ENCODE results near the gene SLC9A3. TPM values are rescaled to one million over a fixed set of nuclear protein-coding genes. Genes with fewer than 3 reads are reported as not detected.
A peak's percentile ranks its signal among the peaks of the same experiment; 100 is the strongest.

Gene SLC9A3
- total RNA-seq, 4 donors from 2014 or later: 1.7 to 5.0 (median 2.8) TPM

- Histone ChIP-seq H3K4me1 (peaks cover 19 to 45% (median 22%) of the 10 kb centered on the region in 4 donors), H3K27ac (replicated peaks in 1 of 4) (peak overlapping the region; percentile 80 to 87 (median 84)), H3K4me3 (peak overlapping the region; percentile 80 to 99 (median 91)), H3K27me3 (peaks cover 0 to 4% (median 0%) of the 10 kb centered on the region in 4 donors), H3K36me3 (peaks cover 13 to 30% (median 23%) of the 10 kb centered on the region in 4 donors), H3K9me3 (no peaks in the 10 kb centered on the region)
- 45% methylated on average over 23 of the region's 62 CpGs for WGBS
- DNase-seq (ENCODE audit: extremely low spot score): no peak
- intact Hi-C loops (cut with DNase I): loop anchor here (10.0 kb wide), 1 partner anchor 461 kb away; no protein-coding TSS in a partner anchor
- TF ChIP-seq, protein P1, sequence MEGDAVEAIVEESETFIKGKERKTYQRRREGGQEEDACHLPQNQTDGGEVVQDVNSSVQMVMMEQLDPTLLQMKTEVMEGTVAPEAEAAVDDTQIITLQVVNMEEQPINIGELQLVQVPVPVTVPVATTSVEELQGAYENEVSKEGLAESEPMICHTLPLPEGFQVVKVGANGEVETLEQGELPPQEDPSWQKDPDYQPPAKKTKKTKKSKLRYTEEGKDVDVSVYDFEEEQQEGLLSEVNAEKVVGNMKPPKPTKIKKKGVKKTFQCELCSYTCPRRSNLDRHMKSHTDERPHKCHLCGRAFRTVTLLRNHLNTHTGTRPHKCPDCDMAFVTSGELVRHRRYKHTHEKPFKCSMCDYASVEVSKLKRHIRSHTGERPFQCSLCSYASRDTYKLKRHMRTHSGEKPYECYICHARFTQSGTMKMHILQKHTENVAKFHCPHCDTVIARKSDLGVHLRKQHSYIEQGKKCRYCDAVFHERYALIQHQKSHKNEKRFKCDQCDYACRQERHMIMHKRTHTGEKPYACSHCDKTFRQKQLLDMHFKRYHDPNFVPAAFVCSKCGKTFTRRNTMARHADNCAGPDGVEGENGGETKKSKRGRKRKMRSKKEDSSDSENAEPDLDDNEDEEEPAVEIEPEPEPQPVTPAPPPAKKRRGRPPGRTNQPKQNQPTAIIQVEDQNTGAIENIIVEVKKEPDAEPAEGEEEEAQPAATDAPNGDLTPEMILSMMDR (IDR thresholded peaks at IDR 0.05): no peak
- TF ChIP-seq EP300 (IDR thresholded peaks at IDR 0.05) (no peak), POLR2A (IDR thresholded peaks at IDR 0.05; ENCODE audit: low read depth) (no peak), POLR2AphosphoS5 (IDR thresholded peaks at IDR 0.05) (no peak)
These were observed 80.8 kb downstream of the SLC9A3 start for GRCh38 chr5:443239-444151.

DNA sequence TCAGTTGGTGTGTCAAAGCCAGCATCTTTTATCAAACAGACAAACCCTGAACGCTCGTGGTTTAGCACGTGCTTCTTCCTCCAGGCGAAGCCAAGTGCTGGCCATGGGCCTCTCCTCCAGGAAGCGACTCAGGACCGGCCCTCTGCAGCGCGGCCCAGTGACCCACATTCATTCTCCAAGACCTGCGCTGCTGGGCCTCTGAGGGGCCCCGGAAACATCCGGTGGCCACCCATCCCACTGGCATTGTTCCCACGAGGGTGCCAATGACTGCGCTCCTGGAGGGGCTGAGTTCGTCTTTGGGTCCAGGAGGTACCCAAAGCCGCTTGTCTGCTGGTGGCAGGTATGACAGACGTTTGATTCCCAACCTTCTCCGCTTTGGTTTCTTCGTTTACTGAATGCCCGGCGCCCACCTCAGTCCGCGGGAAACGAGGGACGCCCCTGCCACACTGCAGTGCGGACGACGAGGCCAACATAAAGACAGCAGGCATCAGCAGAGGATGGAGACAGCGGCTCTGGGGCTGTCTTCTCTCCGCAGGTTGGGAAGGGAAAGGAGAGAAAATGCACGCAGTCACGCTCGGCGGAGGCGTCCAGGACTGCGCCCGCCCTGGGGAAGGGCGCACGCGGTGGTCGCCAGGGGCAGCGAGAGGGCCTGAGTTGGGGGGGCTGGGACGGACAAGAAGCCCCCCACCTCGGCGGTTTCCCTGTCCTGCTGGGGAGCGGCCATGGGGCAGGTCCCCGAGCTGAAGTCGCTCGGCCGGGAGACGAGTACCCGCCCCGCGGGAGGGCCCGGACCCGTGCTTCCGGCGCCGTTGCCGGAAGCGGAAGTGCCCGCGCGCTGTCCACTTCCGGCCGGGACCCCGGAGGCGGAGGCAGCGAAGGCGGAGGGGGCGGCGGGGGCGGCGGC is 81.7 kb downstream of the SLC9A3 start, which contains the start of gene EXOC3:
Gene EXOC3, plus strand, starts transcription at position 842 of the 904 bp plus-strand sequence. CDS start 3,030 bp downstream, outside the sequence.
- Histone ChIP-seq H3K36me3 (peaks cover 4 to 20% (median 14%) of the 10 kb centered on the region in 4 donors), H3K4me3 (peak within 1 kb of the TSS; percentile 80 to 99 (median 91)), H3K27me3 (peaks cover 0 to 8% (median 0%) of the 10 kb centered on the region in 4 donors), H3K27ac (replicated peaks in 1 of 4) (peak within 1 kb of the TSS; percentile 80 to 87 (median 84)), H3K9me3 (no peaks in the 10 kb centered on the region), H3K4me1 (peaks cover 19 to 42% (median 22%) of the 10 kb centered on the region in 4 donors)
- intact Hi-C loops (cut with DNase I): loop anchor here (10.0 kb wide), 1 partner anchor 462 kb away; no protein-coding TSS in a partner anchor
- DNase-seq (ENCODE audit: extremely low spot score): no peak
- WGBS: 9% methylated on average over 35 of the region's 73 CpGs
- TF ChIP-seq POLR2AphosphoS5 (IDR thresholded peaks at IDR 0.05) (peak; percentile 81 to 91), POLR2A (IDR thresholded peaks at IDR 0.05; ENCODE audit: low read depth) (peak; percentile 33)
- TF ChIP-seq, protein P1 (IDR thresholded peaks at IDR 0.05): no peak

DNA sequence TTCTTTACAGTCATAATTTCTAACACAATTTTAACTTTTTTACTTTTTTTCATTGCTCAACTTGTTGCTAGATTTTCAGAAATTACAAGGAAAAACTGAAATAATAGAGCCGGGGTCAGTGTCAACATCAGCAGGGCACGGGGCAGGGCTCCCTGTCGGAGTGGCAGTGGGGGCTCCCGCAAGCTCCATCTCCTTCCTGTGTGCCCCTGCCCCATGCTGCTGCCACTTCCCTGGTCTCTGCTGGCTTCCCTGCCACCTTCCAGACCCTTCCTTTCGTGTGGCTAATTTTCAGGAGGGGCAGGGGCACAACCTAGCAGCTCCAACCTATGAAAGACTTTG is 82.3 kb downstream of the SLC9A3 start:
- 94% methylated on average over 5 of the region's 5 CpGs for WGBS
- intact Hi-C loops (cut with DNase I): loop anchor here (10.0 kb wide), 1 partner anchor 463 kb away; no protein-coding TSS in a partner anchor
- H3K27me3 ChIP-seq: peaks cover 0 to 14% (median 0%) of the 10 kb centered on the region in 4 donors
- no peak for DNase-seq (ENCODE audit: extremely low spot score)
- peak overlapping the region in 1 of 4 donors; percentile 83 for H3K27ac ChIP-seq (replicated peaks in 1 of 4)
- H3K9me3 ChIP-seq: no peaks in the 10 kb centered on the region
- TF ChIP-seq POLR2A (IDR thresholded peaks at IDR 0.05; ENCODE audit: low read depth) (no peak), POLR2AphosphoS5 (IDR thresholded peaks at IDR 0.05) (no peak), EP300 (IDR thresholded peaks at IDR 0.05) (no peak)
- TF ChIP-seq, protein P1 (IDR thresholded peaks at IDR 0.05): no peak
- peaks cover 19 to 41% (median 22%) of the 10 kb centered on the region in 4 donors for H3K4me1 ChIP-seq
- H3K4me3 ChIP-seq: peak overlapping the region; percentile 80 to 99 (median 91)
- H3K36me3 ChIP-seq: peaks cover 0 to 14% (median 7%) of the 10 kb centered on the region in 4 donors

DNA sequence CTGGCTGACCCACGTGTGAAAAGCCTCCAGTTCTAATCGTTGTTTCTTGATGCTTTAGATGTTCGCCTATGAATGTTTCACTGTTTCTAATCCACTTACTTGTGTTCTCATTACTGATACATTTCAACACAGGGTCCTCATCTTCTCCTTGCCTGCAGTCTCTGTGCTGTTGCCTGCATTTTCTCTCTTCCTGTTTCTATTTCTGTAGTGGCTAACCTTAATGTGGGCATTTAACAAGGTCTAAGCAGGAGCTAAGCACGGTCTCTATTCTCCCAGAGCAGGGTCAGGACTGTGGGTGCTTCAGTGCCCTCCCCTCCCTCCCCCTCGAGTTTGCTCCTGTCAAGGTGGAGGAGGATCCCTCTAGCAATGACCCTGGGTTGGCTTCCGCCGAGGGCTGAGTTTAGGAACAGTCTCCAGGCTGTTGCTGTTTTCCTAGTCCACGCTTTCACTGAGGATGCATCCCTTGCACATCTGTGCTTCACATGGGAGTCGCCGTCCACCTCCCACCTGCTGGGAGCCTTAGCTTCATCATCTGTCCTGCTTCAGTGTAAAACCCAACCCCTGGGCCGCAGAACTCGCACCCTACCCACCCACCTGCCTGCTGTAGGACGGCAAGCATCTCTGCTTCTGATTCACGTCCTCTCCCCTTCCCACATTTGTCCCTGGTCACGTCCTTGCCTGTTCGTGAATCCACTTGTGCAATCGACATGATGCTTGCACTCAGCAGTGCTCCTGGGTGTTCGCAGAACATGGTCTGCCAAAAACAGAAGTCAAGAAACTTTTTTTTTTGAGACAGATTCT is 83.6 kb downstream of the SLC9A3 start:
- Histone ChIP-seq H3K27me3 (peaks cover 0 to 27% (median 0%) of the 10 kb centered on the region in 4 donors), H3K27ac (replicated peaks in 1 of 4) (no peak overlapping the region), H3K36me3 (peaks cover 0 to under 1% (median 0%) of the 10 kb centered on the region in 4 donors), H3K9me3 (no peaks in the 10 kb centered on the region), H3K4me1 (peaks cover 19 to 33% (median 22%) of the 10 kb centered on the region in 4 donors), H3K4me3 (no peak overlapping the region)
- 82% methylated on average over 18 of the region's 18 CpGs for WGBS
- TF ChIP-seq, protein P1 (IDR thresholded peaks at IDR 0.05): no peak
- no peak for TF ChIP-seq POLR2A (IDR thresholded peaks at IDR 0.05; ENCODE audit: low read depth)
- no peak for TF ChIP-seq POLR2AphosphoS5 (IDR thresholded peaks at IDR 0.05)
- TF ChIP-seq EP300 (IDR thresholded peaks at IDR 0.05): no peak
- DNase-seq (ENCODE audit: extremely low spot score): no peak
- intact Hi-C loops (cut with DNase I): loop anchor here (10.0 kb wide), 1 partner anchor 464 kb away; no protein-coding TSS in a partner anchor

All from esophagus muscularis mucosa (tissue), 4 donors.